HG02610 (cell line): ENCODE data around the gene ADAMTS5.

ENCODE experiments used
- ATAC-seq: cut with Tn5 transposase; IDR thresholded peaks from one replicate; pipeline ENCODE4 v1.9.1; 2021; ENCODE audit warnings: mild to moderate bottlenecking, moderate library complexity; ENCODE audit not compliant: unreplicated experiment

The ADAMTS5 gene

DNA sequence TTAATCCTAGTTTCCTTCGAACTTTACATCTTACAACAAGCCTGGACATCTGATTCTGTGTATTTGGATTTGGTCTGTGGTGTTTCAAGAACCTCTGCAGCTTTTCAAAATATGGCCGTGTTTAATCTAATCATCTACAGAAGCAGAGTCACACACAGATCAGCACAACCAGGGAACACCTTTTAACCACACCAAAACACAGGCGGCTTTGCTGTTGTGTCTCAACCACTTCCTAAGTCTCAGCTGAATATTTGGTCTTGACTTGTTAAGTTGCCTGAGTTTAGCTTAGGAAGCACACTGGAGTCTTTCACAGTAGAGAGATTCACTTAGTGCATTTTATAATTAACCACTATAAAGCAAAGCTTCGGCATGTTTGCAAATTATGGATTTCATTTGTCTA lies 17.1 kb downstream of the ADAMTS5 start:
- ATAC-seq: no peak

DNA sequence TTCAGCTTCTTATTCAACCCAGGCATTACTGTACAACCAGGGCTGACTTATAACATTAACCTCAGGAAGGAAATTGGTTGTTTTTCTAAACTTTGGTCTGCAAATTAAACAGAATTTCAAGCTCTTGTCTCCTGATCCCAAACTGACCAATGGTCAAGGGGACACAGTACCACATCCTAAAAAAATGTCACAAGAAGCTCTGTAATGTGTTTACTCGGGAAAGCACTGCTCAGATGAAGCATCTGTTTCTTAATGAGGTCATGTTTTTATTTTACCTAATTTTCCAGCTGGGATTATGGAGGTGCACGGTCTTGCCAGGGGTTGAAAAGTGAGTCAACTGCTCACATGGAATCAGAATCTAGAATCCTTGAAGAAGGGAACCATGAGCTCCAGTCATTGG lies 18.7 kb downstream of the ADAMTS5 start:
- no peak for ATAC-seq

DNA sequence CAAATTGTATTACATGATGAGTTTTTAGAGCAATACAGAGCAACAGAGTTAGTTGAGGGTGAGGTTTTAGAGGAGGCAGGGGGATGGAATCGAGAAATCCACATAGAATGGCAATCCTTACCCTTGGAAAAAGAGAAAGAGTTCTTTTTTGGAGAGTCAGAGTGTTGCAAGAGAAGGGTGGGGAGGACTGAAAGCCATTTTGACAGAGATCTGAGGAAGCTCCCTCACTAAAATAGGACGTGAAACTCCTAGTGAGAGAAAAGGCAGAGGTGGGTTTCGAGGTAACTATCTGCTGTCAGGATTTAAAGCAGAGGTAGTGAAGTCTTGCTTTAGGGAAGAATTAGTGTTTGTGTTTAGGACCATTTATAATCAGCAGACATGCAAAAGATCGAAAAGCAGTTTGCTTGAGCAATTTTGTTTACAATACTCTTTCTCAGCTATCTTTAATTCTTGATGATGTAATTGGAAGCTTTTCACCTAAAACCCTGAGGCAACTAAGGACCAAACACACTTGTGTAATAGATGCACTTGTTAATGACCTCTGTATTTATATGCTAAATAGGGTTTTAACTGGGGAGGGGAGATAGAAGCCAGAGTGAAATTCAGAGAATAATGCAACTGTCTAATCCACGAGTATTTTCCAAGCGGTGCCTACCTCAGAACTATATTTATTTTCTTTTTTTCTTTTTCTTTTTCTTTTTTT lies 20.0 kb downstream of the ADAMTS5 start:
- ATAC-seq: no peak

DNA sequence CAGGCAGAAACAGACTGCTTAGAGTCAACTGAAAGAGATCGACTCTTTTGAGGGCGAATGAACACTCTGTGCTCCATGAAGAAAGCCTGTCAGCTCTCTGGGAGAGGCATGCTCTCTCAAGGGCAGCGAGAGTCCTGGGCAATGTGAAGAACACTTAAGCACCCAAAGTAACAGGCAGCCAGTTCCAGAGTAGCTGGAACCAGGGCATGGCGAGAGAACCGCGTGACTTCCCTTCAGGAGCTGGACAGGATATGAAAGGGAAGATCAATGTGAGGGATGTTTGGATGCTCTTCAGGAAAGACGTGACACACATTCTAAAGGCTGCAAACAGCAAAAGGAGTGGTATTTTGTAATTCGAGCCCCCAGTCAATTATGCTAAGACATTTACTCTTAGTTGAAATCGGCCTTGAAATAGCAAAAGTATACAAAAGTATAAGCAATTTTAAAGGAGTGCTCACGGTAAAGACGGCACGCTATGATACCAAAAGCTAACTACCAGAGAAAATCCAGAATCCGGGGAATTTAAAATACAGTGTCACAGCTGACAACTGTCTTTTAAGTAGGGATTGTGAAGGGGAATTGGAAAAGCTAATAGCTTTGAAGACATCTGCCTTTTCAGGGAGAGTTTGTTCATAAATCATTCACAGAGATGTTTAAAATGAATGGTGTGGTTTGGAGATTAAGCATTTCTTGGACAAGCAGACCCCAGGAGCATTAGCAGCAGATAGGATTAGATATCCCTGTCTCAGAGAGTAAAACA lies 20.8 kb downstream of the ADAMTS5 start:
- no peak for ATAC-seq

DNA sequence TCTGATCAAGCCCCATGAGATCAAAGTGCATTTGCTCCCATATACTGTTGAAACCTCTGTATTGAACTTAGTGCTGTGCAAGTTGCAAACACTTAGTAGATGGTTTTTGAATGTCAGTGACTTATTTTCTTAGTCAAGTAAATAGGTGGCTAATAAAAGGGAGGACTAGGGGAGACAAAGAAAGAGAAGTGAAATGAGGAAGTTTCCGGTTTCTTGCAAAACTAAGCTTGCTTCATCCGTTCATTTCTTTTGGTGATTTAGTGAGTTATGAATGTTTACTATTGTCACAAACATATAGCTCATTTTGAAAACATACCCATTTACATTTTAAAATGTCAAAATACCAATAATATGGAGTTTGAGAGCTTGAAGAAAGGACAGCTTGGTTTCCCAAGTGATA lies 23.0 kb downstream of the ADAMTS5 start:
- ATAC-seq: no peak

DNA sequence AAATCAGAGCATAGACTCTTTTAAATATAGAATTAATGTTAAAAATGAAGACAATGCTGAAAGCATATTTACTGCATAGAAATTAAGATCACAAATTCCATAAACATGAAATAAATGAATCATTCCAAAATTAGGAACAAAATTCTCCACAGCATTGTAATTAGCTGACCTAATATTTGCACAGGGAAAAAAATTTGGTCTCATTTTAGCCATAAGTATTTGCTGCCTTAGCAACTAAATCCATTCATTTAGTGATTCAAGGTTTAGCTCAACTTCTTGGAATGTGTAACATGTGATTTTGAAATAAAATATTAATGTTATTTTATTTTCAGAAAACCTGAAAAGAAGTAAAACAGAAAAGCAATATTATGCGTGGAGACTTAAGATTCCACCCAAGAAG lies 25.5 kb downstream of the ADAMTS5 start:
- no peak for ATAC-seq

DNA sequence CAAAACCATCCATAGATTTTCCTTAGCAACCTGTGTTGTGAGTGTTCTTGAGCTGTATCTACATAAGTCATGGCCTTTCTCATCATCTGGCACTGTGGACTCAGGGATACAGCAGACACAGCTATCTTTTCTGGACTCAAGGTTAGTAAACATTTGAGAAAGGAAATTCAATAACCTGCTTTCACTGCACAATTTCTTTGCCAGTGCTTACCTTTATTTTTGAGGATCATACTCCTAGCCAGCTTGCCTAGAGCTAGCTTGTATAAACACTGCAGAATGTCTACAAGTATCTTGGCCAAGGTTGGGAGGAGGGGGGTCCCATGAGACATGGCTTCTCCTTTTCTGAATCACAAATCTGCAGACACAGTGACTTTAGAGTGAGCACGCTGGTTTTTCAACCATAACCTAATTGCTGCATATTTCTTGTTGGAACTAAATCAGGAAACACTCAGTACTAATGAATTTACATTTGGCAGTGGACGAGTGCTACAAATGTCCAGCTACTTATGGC lies 27.2 kb downstream of the ADAMTS5 start:
- ATAC-seq: no peak

DNA sequence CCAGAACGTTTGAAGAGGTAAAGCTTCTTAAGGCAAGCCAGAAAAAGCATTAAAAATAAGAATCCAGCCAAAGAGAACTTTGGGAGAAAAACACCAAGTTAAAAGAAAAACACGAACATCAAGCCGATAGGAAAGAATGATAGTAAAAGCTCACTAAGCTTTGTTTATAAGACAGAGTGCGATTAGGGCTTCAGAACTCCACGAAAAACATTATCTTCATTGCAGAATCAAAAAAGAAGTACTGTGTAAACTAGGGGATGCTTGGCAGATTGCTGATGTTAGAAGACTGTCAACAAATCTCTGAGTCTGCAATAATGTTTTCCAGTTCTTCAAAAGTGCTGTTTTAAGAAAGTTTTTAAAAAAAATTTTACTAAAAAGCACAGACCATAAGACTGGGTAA lies 30.2 kb downstream of the ADAMTS5 start:
- no peak for ATAC-seq

DNA sequence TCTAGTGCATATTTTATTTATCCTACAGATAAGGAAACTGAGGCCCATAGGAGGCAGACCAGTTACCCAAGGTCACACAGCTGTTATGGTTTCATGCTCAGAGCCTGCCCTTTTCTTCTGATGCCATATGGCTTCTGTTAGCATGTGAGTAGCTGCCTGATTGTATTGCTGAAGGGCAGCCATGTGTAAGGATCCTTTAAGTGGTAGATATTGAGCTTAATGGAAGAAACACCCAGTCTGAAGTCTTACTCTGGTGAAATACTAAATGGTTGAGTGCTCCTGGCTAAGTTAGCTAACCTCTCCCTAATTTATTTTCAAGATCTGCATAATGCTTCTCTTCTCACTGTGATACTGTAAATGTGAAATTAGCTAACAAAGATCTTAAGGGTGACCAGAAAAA lies 30.9 kb downstream of the ADAMTS5 start:
- no peak for ATAC-seq

DNA sequence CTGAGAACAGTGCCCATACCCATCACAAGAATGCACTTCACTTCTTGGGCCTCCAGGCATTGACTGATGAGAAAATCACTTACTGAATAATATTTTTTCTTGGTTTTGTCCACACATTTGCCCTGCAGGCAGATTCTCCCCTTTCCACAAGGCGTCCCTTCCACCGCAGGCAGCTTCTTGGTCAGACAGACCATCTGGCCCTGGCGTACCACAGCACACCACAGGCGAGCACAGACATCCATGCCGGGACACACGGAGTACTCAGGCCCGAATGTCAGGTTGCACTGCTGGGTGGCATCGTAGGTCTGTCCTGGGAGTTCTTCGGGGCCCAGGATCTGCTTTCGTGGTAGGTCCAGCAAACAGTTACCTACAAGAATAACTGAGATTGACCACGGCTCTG lies 32.5 kb downstream of the ADAMTS5 start:
- no peak for ATAC-seq

DNA sequence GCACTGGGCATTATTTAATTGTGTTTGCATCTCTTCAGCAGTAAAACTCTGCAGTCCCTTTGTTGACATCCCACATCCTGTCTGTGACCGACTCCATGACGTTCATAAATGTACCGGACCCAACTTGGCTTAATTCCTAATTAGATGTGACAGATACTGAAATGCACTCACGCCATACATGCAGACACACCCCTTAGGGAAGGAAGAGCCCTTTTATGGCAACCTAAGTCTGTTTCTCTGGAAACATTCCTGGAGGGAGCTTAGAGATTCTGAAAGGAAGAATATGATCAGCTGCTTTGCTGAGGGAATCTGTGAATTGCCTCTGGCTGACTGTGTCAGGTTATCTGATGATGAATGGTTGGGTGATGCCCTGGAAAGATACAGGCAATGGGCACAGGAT lies 33.4 kb downstream of the ADAMTS5 start:
- no peak for ATAC-seq

DNA sequence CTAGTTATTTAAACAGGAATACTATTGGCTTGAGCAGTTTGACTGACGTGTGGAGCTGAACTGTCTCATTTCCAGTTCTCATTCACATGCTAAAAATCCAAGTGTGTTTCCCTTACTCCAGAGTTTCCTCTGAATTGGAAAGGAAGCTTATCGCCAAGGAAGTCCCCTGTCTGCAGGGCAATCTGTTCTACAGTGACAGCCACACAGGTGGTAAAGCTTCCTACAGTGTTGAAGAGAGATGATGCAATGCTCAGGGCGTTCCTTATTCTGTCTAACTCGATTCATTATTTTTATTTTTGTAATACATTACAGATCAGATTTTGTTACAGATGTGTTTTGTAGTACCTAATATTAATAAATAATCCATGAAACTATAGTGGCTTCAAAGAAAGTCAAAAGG lies 41.3 kb downstream of the ADAMTS5 start:
- no peak for ATAC-seq

DNA sequence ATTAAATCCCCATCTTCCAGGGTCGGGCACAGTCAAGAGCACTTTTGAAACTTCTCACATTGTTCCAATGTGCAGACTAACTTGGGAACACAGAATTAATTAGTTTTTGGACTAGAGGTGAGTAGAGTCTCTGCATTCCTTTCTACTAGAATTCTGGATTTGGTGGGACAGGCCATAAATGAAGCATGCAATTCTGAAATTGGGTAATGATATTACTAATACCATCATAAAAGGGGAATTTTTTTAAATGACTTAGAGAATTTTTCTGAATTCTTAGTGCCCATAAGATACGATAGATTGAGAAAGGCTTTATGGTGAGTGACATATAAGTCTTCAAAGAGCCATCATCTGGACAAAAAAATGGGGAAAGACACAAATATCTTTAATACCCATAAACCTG lies 41.8 kb downstream of the ADAMTS5 start:
- no peak for ATAC-seq

DNA sequence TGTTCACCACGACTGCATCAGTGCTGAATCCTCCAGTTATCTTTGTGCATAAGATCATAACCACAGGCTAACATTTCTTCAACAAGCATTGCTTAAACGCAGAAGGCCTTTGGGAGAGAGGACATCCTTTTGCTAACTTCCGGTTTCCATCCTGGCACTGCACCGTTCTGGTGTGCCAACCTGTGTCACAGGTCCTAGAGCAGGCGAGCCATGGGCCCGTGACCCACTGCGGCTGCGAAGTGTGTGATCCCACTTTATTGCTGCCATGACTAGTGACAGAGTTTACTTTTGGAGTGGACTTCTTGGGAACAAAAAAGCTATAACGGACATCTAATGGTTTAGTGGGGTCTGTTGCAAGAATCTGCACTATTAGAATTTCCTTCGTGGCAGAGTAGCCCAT lies 42.9 kb downstream of the ADAMTS5 start:
- no peak for ATAC-seq

DNA sequence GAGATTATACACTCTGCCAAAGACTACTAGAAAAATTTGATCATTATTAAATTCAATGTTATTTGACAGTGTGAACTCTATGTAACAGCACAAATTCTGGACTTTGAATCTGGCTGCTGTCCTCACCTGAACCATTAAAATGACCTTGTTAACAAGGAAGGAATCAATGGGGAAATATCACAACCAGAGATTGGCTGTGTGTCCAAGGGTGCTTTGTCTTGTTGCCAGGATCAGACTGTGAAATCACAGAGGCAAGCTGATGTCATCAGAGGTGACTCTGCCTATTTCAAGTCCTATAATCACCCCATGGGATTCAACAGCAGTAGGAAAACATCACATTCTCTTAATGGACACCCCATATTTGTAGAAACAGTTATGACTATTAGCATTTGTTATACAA lies 46.8 kb downstream of the ADAMTS5 start:
- ATAC-seq: no peak

DNA sequence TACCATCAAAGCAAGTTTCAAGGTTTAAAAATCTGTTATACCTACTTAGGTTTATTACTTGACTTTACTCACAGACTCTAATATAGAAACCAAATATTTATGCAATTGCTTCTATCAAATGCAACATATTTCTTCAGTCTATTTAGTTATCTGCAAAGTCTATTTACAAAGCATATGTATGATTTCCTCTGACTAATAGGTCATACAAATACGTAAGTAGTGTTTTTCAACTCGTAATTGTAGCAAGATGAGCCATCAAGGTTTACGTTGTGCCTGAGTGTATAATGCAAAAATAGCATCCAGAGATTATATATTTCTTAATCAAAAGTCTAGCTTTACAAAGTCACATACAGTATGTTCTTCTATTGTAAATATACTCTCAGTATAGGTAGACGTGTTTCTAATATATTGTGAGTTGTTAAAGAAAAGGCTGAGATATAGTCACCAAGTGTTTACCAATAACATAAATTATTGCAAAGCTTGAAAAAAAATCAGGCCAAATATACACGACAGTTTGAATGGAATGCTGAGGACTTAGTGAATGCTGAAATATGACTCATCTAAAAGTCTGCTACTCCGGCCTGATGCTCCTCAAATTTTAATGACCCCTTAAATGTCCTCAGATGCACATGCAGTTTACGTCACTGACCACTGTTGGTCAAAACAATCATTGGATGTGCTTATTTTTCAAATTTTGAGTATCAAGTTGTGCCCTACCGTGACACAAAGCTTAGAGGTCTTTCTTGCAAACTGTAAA lies 48.4 kb downstream of the ADAMTS5 start:
- no peak for ATAC-seq

DNA sequence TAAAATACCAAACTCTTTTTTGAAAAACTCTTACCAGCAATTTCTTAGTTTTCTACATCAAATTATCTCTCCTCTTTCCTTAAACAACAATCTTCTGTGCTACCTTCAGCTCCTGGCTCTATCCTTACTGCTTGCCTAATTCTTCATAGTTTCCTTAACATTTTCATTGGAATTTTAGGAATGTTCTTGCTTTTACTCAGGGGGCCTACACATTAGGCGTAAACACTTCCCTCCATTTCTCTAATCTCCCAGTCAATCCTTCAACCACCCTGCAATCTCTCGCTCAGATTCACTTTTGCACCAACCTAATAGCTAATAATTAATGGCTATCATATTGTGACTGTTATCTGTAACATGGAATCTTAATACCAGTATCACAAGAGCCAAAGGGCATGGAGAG lies 50.1 kb downstream of the ADAMTS5 start:
- no peak for ATAC-seq

DNA sequence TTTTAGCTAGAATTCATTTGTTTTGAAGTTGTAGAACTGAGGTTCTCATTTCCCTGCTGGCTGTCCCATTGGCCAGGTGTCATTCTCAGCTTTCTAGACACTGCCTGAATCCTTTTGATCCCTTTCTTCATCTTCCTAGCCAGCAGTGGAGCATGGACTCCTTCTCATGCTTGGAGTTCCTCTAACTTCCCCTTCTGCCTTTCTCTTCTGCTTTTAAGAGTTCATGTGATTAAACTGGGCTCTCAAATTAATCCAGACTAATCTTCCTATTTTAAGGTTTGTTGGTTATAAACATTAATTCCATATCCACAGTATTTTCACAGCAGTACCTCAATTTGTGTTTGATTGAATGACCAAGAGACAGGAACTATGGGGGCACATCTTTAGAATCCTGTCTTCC lies 52.3 kb downstream of the ADAMTS5 start:
- ATAC-seq: no peak

DNA sequence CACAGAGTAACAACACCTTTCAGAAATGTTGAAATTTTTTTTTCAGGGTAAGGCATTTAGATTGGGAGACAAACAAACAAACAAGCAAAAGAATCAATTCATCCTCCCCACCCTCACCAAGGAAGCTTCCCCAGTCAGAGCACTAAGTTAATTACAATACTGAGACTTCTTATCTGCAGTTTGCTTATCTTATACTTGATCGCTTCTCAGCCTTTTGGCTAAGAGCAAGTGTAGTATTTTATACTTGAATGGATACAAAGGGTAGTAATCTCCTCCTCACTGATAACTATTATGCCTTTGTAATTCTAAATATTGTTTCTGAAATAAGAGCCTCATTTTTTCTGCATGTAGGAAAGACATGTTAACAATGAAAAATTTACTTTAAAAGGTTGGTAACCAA lies 54.4 kb downstream of the ADAMTS5 start:
- no peak for ATAC-seq

DNA sequence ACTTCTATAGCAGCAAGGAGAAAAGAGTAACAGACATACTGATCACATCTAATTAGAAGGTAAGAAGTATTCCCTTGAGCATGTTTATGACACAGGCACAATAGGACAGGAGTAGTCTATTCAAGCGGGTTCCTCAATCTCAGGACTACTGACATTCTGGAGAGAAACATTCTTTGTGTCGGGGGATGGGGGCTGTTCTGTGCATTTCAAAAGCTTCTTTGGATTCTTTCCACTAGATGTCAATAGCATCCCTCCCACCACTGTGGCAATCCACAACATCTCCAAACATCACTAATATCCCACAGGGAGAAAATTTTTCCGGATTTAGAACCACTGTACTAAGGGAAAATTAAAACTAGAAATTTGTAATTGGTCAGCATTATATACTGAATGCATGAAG lies 56.9 kb downstream of the ADAMTS5 start:
- ATAC-seq: no peak

DNA sequence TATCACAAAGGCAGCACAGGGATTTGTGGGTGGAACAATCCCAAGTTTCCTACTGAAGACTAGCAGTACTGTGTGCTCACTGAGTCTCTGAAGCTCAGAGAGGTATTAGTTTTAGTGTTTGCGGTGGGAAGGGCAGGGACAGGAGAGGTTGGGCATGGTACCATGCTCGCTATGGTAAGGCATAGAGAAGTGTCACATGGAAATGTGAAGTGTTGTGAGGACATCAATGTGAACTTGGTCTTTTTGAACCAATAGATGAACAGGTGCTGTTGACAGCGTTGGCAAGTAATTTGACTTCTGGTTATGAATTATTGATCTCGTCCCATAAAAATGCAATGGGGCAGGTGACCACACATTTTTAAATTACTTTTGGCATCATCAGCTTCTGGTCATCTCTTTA lies 65.9 kb downstream of the ADAMTS5 start:
- ATAC-seq: no peak

DNA sequence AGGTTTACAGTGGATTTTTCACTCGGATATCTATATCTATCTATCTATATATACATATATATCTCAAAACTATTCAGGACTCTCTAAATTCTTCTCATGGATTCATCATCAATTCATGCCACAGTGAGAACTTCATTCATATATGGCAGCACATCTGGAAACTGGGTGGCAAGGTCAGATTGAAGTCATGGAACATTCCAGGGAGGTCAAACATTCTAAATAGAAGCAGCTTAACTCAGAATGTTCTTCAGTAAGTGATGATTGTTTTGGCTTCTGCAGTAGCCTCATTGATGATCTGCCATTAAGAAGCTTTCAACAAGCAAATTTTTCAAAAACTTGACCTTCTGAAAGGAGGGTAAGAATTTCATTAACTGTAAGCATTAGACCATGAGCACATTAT lies 74.7 kb downstream of the ADAMTS5 start:
- ATAC-seq: no peak
